NT2/D1 (cell line): Measurements from ENCODE around the gene JDP2.

ENCODE experiments used
- DNase-seq: peaks from one replicate; pipeline ENCODE4 v3.0.0-alpha.2; 2011; ENCODE audit warnings: low read depth, low spot score
- H3K27me3 ChIP-seq: 2 replicates; pipeline ENCODE4 v1.6.0; 2011; ENCODE audit warnings: mild to moderate bottlenecking; ENCODE audit not compliant: insufficient read length, insufficient read depth
- H3K36me3 ChIP-seq: 2 replicates; pipeline ENCODE4 v1.6.1; 2011; ENCODE audit warnings: mild to moderate bottlenecking, low read length, mixed read lengths; ENCODE audit not compliant: insufficient read depth, insufficient read length
- H3K4me1 ChIP-seq: 2 replicates; pipeline ENCODE4 v1.5.1; 2011; ENCODE audit not compliant: insufficient read depth, insufficient read length
- H3K4me3 ChIP-seq: 2 replicates; pipeline ENCODE4 v1.5.1; 2011; ENCODE audit warnings: low read depth; ENCODE audit not compliant: insufficient read length
- H3K9ac ChIP-seq: 2 replicates; pipeline ENCODE4 v1.6.0; 2011; ENCODE audit warnings: low read depth; ENCODE audit not compliant: insufficient read length
- H3K9me3 ChIP-seq: 2 replicates; pipeline ENCODE4 v1.5.1; 2011; ENCODE audit warnings: mild to moderate bottlenecking, low read length; ENCODE audit not compliant: insufficient read depth
- SUZ12 ChIP-seq: IDR thresholded peaks from 2 replicates; pipeline ENCODE4 v1.6.1; 2011; ENCODE audit not compliant: insufficient read length, insufficient read depth; ENCODE audit errors: extremely low read depth
- YY1 ChIP-seq: IDR thresholded peaks from 2 replicates; pipeline ENCODE4 v1.6.1; 2011; ENCODE audit not compliant: insufficient read length, insufficient read depth
- ZNF274 ChIP-seq: IDR thresholded peaks from 2 replicates; pipeline ENCODE4 v1.6.1; 2011; ENCODE audit warnings: mild to moderate bottlenecking, low read depth, low read length

The JDP2 gene

GRCh38 chr14:75432411-75432810 lies 4.6 kb downstream of the JDP2 start:
- TF ChIP-seq YY1 (no peak), SUZ12 (no peak), ZNF274 (no peak)

GRCh38 chr14:75433631-75434071 lies 5.8 kb downstream of the JDP2 start:
- H3K9ac ChIP-seq = no peak overlapping the region
- H3K4me3 ChIP-seq = no peak overlapping the region
- no peaks in the 10 kb centered on the region for H3K9me3 ChIP-seq
- no peaks in the 10 kb centered on the region for H3K4me1 ChIP-seq
- no peak for TF ChIP-seq YY1
- TF ChIP-seq ZNF274 = no peak
- TF ChIP-seq SUZ12 = no peak
- no peak for DNase-seq
- H3K36me3 ChIP-seq = peaks cover 69% of the 10 kb centered on the region
- no peaks in the 10 kb centered on the region for H3K27me3 ChIP-seq

More at GRCh38 chr14:75432411-75432810, 4.6 kb downstream of the JDP2 start:
- Histone ChIP-seq H3K4me1 (no peaks in the 10 kb centered on the region), H3K4me3 (no peak overlapping the region), H3K27me3 (no peaks in the 10 kb centered on the region), H3K36me3 (peaks cover 58% of the 10 kb centered on the region), H3K9me3 (no peaks in the 10 kb centered on the region), H3K9ac (no peak overlapping the region)
- DNase-seq = no peak

- H3K36me3 ChIP-seq = peaks cover 76% of the 10 kb centered on the region
- TF ChIP-seq ZNF274 (no peak), SUZ12 (no peak), YY1 (no peak)
- DNase-seq = no peak
Observed at GRCh38 chr14:75434138-75434889, 6.5 kb downstream of the JDP2 start.

GRCh38 chr14:75434890-75435248 lies 7.0 kb downstream of the JDP2 start:
- Histone ChIP-seq H3K27me3 (no peaks in the 10 kb centered on the region), H3K36me3 (peaks cover 81% of the 10 kb centered on the region), H3K4me3 (no peak overlapping the region), H3K4me1 (no peaks in the 10 kb centered on the region), H3K9me3 (no peaks in the 10 kb centered on the region), H3K9ac (no peak overlapping the region)
- no peak for TF ChIP-seq YY1
- no peak for TF ChIP-seq ZNF274
- TF ChIP-seq SUZ12 = no peak
- no peak for DNase-seq

More at GRCh38 chr14:75434138-75434889, 6.5 kb downstream of the JDP2 start:
- H3K4me1 ChIP-seq = no peaks in the 10 kb centered on the region
- no peaks in the 10 kb centered on the region for H3K9me3 ChIP-seq
- no peak overlapping the region for H3K4me3 ChIP-seq
- H3K9ac ChIP-seq = no peak overlapping the region
- H3K27me3 ChIP-seq = no peaks in the 10 kb centered on the region

GRCh38 chr14:75435473-75435872 lies 7.7 kb downstream of the JDP2 start:
- no peaks in the 10 kb centered on the region for H3K27me3 ChIP-seq
- no peak for DNase-seq
- no peak overlapping the region for H3K4me3 ChIP-seq
- H3K9me3 ChIP-seq = no peaks in the 10 kb centered on the region
- peaks cover 88% of the 10 kb centered on the region for H3K36me3 ChIP-seq
- no peaks in the 10 kb centered on the region for H3K4me1 ChIP-seq
- H3K9ac ChIP-seq = no peak overlapping the region
- no peak for TF ChIP-seq YY1
- no peak for TF ChIP-seq ZNF274
- no peak for TF ChIP-seq SUZ12

GRCh38 chr14:75437201-75438143 lies 9.7 kb downstream of the JDP2 start:
- Histone ChIP-seq H3K4me1 (no peaks in the 10 kb centered on the region), H3K9me3 (no peaks in the 10 kb centered on the region), H3K27me3 (no peaks in the 10 kb centered on the region), H3K36me3 (peaks cover 92% of the 10 kb centered on the region), H3K4me3 (no peak overlapping the region), H3K9ac (no peak overlapping the region)
- DNase-seq = no peak
- no peak for TF ChIP-seq SUZ12

GRCh38 chr14:75438486-75439080 lies 10.8 kb downstream of the JDP2 start:
- no peak for DNase-seq
- no peak overlapping the region for H3K9ac ChIP-seq
- H3K36me3 ChIP-seq = peaks cover 98% of the 10 kb centered on the region
- H3K27me3 ChIP-seq = no peaks in the 10 kb centered on the region
- H3K9me3 ChIP-seq = no peaks in the 10 kb centered on the region
- TF ChIP-seq SUZ12 (no peak), ZNF274 (no peak), YY1 (no peak)
- no peaks in the 10 kb centered on the region for H3K4me1 ChIP-seq
- no peak overlapping the region for H3K4me3 ChIP-seq
